NCI-H2227 (cell line): ENCODE measurements around the gene PLEKHM1.
A peak's percentile ranks its signal among the peaks of the same experiment; 100 is the strongest.
"Not testable (repeated sequence)": the region's sequence is repeated elsewhere in the genome, so short reads cannot be mapped to it uniquely, and the experiment has no call there.

ENCODE experiments used
- DNase-seq: peaks from one replicate; lab custom pipeline; 2025; ENCODE audit not compliant: unreplicated experiment; lab: John Stamatoyannopoulos, UW

The PLEKHM1 gene

GRCh38 chr17:45441526-45442310, 48.8 kb downstream of the PLEKHM1 start:
- no peak for DNase-seq

GRCh38 chr17:45440839-45441515, 49.5 kb downstream of the PLEKHM1 start:
- not testable (repeated sequence) for DNase-seq

- DNase-seq = peak; percentile 31
Observed at GRCh38 chr17:45440161-45440778, 50.3 kb downstream of the PLEKHM1 start.

DNA sequence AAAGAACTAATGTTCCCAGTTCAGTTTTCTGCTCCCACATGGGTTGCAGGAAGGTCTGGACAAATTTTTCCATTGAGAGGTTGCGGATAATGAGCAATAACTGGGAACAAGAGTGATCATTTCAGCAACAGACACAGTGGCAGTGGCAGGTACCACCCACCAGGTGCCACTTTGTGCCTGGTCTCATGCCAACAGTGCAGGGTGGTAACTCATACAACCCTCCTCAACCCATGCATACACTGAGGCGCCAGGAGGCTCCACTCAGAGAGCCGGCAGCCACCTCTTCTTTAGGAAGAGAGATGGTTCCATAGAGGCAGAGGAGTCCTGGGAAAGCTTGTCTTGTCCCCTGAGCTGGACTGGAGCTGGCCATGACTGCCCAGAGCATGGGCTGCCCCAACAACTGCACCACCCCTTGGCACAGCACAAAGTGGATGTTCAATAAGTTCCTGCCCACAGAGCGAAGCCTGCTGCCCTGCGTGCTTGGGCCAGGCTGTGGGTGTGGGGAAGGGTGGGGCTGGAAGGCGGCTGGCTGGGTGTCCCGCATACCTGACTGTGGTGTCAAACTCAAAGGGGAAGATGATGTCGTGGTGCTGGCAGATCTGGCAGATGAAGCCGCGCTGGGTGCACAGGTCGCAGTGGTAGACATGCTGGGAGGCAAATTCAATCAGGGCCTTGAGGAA, 51.5 kb downstream of the PLEKHM1 start:
- no peak for DNase-seq

- no peak for DNase-seq
Observed at GRCh38 chr17:45437465-45438283, 52.8 kb downstream of the PLEKHM1 start.

GRCh38 chr17:45436625-45437464, 53.7 kb downstream of the PLEKHM1 start:
- DNase-seq = no peak

GRCh38 chr17:45436161-45436560, 54.4 kb downstream of the PLEKHM1 start:
- no peak for DNase-seq

- no peak for DNase-seq
Observed at GRCh38 chr17:45435481-45435880, 55.0 kb downstream of the PLEKHM1 start.

GRCh38 chr17:45433159-45433535, 57.4 kb downstream of the PLEKHM1 start:
- DNase-seq = no peak

DNA sequence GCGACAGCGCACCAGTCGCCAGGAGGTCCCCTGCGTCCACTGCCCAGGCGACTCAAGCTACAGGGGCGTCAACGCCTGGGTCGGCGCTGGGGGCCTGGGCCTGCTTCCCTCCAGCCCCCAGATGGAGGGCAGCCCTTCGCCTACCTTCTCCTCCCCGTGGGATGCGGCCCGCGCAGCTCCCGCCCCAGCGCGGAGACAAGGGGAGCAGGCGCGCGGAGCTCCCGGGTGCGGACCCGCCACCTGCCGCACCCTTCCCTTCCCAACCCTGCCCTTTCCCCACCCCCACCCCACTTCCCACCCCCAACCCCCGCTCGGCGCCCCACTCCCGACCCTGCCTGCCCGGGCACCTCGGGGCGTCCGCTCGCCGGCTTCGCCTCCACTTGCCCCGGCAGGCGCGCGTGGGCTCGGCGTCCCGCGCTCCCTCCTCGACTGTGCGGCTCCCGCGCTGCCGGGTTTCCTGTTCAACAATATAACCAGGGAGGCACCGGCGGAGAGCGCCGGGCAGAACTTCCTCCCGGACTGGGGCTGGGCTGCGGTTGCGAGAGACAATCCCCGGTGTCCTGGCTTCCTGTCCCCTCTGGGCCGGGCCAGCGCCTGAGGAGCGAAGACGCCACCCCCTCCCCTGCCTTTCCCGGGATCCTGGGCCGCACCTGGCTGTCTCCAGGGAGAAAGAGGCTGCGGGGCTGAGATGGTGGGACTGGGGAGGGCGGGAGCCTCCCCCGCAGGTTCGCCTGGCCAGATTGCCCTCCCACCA, 57.9 kb downstream of the PLEKHM1 start, which contains the start of gene ARHGAP27:
Gene ARHGAP27 (minus strand): TSS at position 466 of the 754 bp plus-strand sequence. CDS start 2,591 bp downstream, outside the sequence.
- no peak for DNase-seq

GRCh38 chr17:45431531-45432404, 58.8 kb downstream of the PLEKHM1 start:
- DNase-seq = peak; percentile 87

DNA sequence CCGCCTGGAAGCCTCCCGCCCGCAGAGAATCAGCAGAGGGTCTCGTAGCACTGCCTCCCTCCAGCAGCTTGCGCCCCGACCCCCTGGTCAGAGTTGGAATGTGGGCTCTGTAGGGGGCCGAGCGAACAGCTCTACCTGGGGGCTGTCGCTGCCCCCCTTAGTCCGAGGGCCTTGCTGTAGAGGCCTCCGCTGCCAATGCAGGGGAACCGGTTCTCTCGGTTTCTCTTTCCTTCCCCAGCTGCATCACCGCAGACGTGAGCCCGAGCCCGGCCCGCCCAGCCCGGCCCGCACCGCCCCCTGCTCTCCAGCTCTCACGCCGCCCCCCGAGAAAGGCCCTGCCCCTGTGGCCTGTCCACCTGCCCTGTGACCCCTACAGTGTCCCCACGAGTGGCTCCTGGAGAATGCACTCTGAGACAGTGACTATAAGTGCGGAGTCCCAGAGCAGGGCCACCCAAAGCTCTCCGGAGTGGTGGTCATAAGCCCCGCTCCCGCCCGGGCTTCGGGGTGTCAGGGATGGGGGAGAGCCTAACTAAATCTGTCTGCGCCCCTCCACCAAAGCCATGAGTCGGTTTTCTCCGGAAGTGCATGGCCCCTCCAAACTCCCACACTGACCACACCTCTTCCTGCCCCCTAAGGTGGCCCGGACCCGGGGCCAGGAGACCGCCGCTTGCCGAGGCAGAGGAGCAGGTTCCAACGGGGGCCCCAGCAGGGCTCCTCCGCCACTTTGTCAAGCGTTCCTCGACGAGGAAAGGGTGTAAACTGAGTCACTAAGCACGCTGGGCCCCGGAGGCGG, 59.6 kb downstream of the PLEKHM1 start:
- no peak for DNase-seq

- DNase-seq = no peak
Observed at GRCh38 chr17:45430006-45430737, 60.3 kb downstream of the PLEKHM1 start.

- DNase-seq = no peak
Observed at GRCh38 chr17:45429339-45430005, 61.0 kb downstream of the PLEKHM1 start.

DNA sequence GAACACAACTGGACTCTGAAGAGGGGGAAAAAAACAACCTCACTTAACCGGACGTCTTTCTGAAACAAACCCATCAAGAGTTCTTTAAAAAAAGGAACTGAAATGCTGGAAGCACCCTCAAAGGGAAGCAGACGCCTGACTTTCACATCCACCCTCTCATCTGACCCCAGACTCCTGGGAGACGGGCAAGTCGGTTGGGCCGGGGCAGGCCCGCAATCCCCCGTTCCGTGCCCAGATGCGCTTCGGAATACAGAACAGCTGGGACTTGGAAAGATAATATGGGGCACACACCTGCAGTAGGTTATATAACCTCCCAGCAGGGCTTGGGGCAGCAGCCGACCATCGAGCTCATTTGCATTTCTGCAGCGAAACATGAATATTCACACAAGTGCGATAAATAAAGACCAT, 61.6 kb downstream of the PLEKHM1 start:
- no peak for DNase-seq

- peak; percentile 83 for DNase-seq
Observed at GRCh38 chr17:45428050-45428617, 62.4 kb downstream of the PLEKHM1 start.
